RKO (cell line): ENCODE measurements around the gene APOBEC2.
A peak's percentile ranks its signal among the peaks of the same experiment; 100 is the strongest.

Source experiments
- DNase-seq: peaks from one replicate; pipeline ENCODE4 v3.0.0-alpha.2; 2016; ENCODE audit warnings: low spot score

Gene APOBEC2

DNA sequence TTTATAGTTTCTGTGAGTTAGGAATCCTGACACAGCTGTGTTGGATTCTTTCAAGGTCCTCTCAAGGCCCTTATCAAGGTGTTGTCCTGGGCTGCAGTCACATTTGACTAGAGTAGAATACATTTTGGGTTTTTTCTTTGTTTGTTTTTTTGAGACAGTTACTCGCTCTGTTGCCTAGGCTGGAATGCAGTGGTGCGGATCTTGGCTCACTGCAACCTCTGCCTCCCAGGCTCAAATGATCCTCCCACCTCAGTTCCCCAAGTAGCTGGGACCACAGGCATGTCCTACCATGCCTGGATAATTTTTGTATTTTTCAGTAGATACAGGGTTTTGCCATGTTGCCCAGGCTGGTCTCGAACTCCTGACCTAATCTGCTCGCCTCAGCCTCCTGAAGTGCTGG lies 35.4 kb downstream of the APOBEC2 start:
- DNase-seq, result no peak

DNA sequence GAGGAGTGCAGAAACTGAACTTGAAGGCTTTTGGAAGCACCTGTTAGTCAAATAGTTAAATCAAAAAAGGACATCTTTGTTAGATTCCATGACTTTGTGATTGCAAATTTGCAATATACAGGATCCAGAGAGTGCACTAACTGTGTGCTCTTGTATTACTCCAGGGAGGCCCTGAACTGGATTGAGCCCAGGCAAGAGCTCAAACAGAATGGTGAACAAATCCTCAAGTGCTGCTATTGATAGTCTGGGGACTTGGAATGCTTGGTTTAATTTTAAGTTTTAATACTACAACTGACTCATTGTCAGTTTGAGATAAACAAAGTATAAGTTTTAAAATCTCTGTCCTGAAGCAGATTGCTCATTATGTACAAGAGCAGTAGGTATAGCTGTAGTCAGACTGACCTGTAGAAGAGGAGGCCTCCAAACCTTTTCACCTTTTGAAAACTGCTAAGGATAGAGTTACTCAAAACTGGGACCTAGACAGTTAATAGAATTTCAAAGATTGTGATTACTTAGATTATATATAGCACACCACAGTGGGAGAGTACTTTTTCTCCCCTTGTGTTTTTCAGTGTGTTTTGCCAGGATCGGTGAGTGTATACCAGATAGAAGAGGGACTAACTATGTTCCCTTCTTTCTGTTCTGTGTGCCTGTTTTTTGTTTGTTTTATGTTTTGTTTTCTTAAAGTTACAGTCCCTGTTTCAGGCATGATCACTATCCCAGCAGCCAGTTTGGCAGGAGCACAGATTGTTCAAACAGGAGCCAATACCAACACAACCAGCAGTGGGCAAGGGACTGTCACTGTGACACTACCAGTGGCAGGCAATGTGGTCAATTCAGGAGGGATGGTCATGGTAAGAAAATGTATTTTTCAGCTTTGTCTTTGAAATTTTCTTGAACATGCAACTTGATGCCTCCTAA lies 38.1 kb downstream of the APOBEC2 start:
- no peak for DNase-seq

DNA sequence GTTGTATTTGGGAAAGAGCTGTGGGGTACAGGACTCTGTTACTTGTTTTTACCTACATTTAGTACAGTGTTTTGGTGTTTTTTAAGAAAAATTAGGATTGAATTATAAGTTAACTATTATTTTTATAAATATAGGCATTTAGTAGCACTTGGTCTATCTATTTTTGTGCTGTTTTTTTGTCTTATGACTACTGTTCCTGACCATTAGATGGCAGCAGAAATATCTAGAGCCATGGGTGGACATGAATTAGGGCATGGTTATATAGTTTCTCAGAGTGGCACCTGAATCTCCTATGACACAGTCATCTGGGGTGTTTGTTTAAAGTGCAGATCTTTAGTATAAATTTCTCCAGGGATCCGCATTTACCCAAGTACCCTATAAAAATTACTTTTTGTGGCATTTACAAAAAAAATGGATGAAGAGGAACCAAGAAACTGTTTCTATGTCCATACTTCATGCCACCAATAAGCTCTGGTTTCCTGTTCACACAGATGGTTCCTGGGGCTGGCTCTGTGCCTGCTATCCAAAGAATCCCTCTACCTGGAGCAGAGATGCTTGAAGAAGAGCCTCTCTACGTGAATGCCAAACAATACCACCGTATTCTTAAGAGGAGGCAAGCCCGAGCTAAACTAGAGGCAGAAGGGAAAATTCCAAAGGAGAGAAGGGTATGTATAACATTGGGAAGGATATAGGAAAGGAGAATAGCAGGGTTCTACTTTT lies 39.6 kb downstream of the APOBEC2 start:
- DNase-seq, result peak; percentile 59

DNA sequence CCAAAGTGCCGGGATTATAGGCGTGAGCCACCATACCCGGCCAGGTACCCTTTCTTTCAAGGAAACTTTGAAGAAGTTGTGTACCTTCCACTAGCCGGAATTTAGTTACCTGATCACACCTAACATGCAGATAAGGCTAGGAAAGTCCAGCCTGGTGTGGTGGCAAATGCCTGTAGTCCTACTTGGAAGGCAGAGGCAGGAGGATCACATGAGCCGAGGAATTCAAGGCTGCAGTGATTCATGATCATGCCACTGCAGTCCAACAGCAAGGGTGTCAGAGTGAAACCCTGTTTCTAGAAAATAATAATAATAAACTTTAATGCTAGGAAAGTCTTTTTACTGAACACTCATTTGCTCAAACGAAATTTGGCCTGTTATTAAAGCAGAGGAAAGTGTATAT lies 40.7 kb downstream of the APOBEC2 start:
- no peak for DNase-seq

DNA sequence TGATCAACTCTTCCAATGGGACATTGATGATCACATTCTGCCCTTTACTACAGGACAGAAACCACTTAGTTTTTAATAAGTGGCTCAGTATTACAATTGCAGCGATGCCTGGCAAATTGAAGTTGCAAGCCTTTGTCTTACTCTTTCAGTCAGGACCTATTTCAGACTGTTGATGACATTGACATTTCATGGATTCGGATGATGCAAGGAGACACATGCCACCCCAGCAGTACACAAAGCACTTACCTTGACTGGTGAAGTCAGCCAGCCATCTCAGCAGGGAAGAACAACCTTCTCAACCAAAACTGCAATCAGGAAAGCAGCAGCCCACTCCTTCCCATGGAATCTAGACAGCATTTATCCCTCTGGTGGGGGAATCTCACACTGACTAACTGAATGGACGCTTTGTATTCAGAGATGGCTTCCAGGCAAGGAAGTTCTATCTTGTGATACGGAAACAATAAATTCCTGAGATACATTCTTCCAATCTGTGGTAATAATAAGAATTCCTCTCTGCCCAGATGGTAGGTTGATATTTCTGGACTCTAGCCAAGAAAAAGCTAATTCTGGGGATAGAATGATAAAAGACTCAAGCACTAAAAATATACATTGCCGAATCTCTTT lies 44.6 kb downstream of the APOBEC2 start:
- DNase-seq, result no peak

DNA sequence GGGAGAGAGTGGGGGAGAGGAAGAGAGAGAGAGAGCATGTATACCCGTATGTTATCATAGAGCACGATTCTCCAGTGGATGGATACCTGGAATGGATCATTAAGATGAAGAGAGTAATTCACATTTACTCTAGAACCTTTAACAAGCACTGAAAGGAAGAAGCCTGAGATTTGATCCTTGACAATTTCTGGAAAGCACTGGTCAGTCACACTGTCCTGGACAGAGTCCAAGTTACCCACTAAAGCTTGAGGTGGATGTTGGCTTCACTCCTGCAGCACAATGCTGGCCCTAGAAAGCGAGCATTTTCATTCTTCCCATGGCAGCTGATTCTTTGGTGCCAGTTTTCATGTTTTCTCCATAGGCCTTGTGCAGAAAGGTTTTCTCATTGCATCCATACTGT lies 45.4 kb downstream of the APOBEC2 start:
- no peak for DNase-seq

DNA sequence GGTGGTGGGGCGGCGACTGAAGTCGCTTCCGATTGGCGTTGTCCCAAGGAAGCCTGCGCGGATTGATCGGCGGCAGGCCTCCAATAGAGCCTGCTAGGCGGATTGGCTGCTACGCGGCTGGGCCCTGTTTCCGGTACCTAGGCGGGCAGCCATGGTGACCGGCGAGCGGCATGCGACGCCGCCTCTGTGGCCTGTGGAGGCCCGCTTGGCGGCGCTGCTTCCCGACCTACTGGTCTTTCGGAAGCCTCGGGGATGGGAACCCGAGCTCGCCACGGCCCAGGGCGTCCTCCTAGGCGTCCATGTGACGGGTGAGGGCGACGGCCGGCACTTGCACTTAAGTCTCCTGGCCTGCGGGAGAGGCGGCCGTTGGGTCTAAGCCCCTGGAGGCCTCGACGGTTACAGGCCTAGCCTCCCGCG lies 47.9 kb downstream of the APOBEC2 start:
- DNase-seq, result no peak

DNA sequence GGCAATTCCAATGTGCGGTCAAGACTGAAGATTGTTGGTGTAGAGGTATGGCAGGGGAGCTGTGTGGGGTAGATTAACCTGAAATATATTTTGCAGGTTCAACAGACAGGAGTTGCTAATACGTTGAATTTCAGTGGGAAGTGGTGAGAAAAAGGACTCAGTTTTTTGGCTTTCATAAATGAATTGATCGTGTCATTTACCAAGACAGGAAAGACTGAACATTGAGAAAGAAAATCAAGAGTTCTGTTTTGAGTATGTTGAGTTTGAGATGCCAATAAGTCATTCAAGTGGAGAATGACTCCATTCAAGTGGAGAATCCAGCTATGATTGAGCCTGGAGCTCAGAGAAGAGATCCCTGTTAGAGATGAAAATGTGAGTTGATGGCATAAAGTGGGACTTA lies 50.8 kb downstream of the APOBEC2 start:
- DNase-seq, result no peak

DNA sequence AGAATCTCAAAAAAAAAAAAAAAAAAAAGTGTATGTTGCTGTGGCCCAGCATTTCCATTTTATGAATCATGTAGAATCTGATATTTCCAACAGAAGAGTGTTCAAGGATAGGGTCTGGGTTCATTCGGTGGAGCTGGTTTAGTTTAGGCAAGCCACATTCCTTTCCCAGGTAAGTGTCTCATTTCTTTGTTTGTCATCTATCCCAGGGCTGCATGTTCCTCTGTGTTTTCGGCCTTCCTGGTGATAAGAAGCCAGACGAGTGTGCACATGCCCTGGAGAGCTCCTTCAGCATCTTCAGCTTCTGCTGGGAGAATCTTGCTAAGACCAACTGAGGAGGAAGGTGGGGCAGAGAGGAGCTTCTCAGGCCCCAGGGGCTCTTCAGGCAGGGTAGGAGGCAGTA lies 58.0 kb downstream of the APOBEC2 start:
- no peak for DNase-seq
